WTC11 (cell line): Measurements from ENCODE around the gene TUBGCP6.

ENCODE experiments used
- NR3C1 ChIP-seq: sonication (generic); formaldehyde crosslinking; conservative IDR thresholded peaks from 2 replicates; pipeline ENCODE4 v1.8.1; 2023; ENCODE audit warnings: low read depth, mild to moderate bottlenecking, missing genetic modification reagents
- TF ChIP-seq, protein P1 (sequence below): fragments of 250-450 bp; sonication (Bioruptor Pico); IDR thresholded peaks from 2 replicates; pipeline ENCODE4 v2.1.2; 2022; ENCODE audit warnings: mild to moderate bottlenecking, moderate library complexity
- TF ChIP-seq, protein P2 (sequence below): sonication (generic); formaldehyde crosslinking; IDR thresholded peaks from 2 replicates; pipeline ENCODE4 v1.8.0; 2022; ENCODE audit warnings: mild to moderate bottlenecking, missing genetic modification reagents

DNA sequence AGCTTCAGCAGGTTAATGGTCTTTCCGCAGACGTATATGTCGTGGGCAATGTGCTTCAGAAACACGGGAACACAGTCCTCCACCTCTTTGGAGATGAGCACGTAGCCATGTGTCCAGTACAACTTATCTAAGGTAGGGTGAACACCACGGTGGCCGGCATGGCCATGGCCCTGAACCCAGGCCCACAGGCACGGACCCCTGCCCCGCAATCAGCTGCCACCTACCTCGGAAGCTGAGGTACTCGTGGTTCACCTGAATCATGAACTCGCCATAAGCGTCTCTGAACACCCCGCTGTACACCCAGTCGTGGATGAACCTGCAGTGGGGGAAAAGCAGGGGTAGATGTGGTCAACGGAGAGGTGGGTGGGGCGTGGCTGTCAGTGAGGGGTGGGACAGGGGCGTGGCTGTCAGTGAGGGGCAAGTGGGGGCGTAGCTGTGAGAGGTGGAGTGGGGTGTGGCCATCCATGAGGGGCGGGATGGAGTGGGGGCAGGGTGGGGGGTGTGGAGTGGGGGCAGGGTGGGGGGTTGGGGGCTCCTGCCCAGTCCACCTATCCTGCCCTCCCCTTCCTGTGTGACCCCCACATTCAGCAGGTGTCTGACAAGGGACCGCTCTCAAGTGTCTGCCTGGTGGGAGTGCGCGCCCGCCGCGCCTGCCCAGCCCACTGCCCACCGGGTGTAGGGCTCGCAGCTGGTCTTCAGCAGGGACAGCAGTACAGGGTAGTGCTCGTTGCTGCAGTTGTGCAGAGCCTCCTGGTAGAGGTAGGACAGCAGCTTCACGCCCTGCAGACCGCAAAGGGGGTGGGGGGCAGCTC is 18.6 kb downstream of the TUBGCP6 start:
- TF ChIP-seq, protein P1, sequence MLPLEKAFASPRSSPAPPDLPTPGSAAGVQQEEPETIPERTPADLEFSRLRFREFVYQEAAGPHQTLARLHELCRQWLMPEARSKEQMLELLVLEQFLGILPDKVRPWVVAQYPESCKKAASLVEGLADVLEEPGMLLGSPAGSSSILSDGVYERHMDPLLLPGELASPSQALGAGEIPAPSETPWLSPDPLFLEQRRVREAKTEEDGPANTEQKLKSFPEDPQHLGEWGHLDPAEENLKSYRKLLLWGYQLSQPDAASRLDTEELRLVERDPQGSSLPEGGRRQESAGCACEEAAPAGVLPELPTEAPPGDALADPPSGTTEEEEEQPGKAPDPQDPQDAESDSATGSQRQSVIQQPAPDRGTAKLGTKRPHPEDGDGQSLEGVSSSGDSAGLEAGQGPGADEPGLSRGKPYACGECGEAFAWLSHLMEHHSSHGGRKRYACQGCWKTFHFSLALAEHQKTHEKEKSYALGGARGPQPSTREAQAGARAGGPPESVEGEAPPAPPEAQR (CRISPR knock-in tag), result no peak
- no peak for TF ChIP-seq NR3C1 (CRISPR knock-in tag)
- TF ChIP-seq, protein P2, sequence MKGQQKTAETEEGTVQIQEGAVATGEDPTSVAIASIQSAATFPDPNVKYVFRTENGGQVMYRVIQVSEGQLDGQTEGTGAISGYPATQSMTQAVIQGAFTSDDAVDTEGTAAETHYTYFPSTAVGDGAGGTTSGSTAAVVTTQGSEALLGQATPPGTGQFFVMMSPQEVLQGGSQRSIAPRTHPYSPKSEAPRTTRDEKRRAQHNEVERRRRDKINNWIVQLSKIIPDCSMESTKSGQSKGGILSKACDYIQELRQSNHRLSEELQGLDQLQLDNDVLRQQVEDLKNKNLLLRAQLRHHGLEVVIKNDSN (CRISPR knock-in tag), result no peak
